Fibroblast of the aortic adventitia (primary cell): ENCODE measurements around the gene LCAT. TPM values are rescaled to one million over a fixed set of nuclear protein-coding genes. Genes with fewer than 3 reads are reported as not detected.

Experiments used
- DNase-seq: peaks from one replicate; pipeline ENCODE4 v3.0.0-alpha.2; 2010; ENCODE audit warnings: low read depth
- H3K4me3 ChIP-seq: 2 replicates; pipeline ENCODE4 v1.5.1; 2011; ENCODE audit warnings: low read depth, mild to moderate bottlenecking, control low read depth, low read length, moderate library complexity
- CTCF ChIP-seq: IDR thresholded peaks from 2 replicates; pipeline ENCODE4 v1.5.1; 2011; ENCODE audit warnings: mild to moderate bottlenecking, low read length, control low read depth, inconsistent platforms; ENCODE audit not compliant: insufficient read depth
- total RNA-seq: library from RNA; depleted of rRNA; stranded (reverse); fragments of >200 nt; gene quantifications from 2 replicates; pipeline ENCODE4 v1.2.3, GENCODE V29; 2012; ENCODE audit warnings: low replicate concordance

LCAT gene
- total RNA-seq, 1 donor, result 5.2 TPM

GRCh38 chr16:67964477-67965131, 20.7 kb upstream of the LCAT start:
- H3K4me3 ChIP-seq, result peak overlapping the region; percentile 3
- no peak for DNase-seq
- no peak for TF ChIP-seq CTCF

- H3K4me3 ChIP-seq, result no peak overlapping the region
- no peak for DNase-seq
- TF ChIP-seq CTCF, result no peak
Measured at GRCh38 chr16:67963662-67964321, 19.9 kb upstream of the LCAT start.

GRCh38 chr16:67963292-67963661, 19.4 kb upstream of the LCAT start:
- no peak overlapping the region for H3K4me3 ChIP-seq
- TF ChIP-seq CTCF, result no peak
- DNase-seq, result no peak

- DNase-seq, result no peak
- no peak overlapping the region for H3K4me3 ChIP-seq
- TF ChIP-seq CTCF, result no peak
Measured at GRCh38 chr16:67962135-67962534, 18.2 kb upstream of the LCAT start.

DNA sequence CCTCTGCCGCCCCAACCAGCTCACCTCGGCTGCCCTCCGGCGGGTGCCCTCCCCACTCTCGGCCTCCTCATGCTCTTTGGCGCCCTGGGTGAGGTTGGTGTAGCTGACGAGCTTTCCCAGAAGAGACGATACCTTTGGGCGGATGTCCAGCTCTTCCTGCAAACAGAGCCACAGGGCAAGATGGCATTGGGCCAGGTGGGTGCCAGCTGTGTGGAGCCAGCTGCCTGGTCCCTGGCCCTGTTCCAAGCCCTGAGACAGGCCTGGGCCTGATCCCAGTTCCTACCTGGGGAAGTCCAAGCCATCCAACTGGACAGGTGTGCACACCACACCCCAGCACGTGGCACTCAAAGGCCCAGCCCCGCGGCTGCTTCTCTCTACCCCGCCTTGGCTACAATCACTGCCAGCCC, 17.6 kb upstream of the LCAT start:
- DNase-seq, result no peak
- no peak for TF ChIP-seq CTCF
- no peak overlapping the region for H3K4me3 ChIP-seq

DNA sequence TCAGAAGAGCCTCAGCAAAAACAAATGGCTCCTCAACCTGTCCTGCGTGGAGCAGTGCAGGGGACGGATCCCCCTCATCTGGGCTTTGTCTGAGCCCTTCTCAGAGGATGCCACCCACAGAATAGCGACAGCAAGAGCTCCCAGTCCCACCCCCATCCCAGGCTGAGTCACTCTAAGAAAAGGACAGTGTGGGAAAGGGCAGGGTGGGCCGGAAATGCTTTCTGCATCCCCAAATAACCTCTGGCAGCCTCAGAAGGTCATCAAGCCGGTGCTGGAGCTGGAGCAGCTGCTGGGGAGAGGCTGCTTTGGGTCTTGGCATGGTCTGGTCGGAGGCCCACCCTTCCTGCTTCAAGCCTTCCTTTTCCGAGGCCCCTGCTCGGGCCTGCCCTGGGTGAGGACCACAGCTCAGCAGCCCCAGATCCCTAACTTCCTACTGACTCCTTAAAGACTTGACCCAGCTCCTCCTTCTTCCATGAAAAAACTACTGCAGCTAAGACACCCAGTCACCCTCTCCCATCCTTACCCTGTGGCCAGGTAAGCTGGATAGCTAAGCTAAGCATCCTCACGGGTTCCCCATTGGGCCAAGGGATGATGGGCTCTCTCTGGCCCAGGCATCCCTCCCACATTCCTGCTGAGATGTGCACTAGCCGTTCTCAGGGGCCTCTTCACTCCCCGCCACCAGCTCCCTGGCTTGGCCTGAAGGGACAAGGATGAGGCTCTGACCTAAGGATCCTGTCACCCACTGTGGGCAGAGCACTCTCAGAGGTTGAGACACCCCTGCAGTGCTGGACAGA, 15.8 kb upstream of the LCAT start:
- TF ChIP-seq CTCF, result no peak
- no peak overlapping the region for H3K4me3 ChIP-seq
- peak; percentile 77 for DNase-seq
